HCT116 (cell line): ENCODE data around the gene TLCD3B. TPM values are rescaled to one million over a fixed set of nuclear protein-coding genes. Genes with fewer than 3 reads are reported as not detected.
A peak's percentile ranks its signal among the peaks of the same experiment; 100 is the strongest.

Source experiments
- ATAC-seq: fragments of 200-7000 bp; cut with Tn5 transposase; 2 replicates; pipeline ENCODE4 v1.9.1; 2020; ENCODE audit warnings: mild to moderate bottlenecking, moderate library complexity
- BruUV-seq: library from RNA; stranded (reverse); fragments of 400-500 nt; replicated peaks from 2 replicates; lab custom pipeline; 2021; lab: Mats Ljungman, UMichigan
- CTCF ChIA-PET: fragments of 300-600 bp; sonication (Branson Sonifier 250); formaldehyde crosslinking; loops from one replicate; lab custom pipeline; 2021; ENCODE audit warnings: antibody characterized with exemption; lab: Charles Lee
- POLR2A ChIA-PET: fragments of 300-600, 350-600 bp; sonication (Branson Sonifier 250); formaldehyde crosslinking; loops from one replicate; lab custom pipeline; 2021; ENCODE audit warnings: antibody characterized with exemption; lab: Charles Lee
- RAD21 ChIA-PET, 2 experiments: fragments of 300-600 bp; sonication (Branson Sonifier 250); formaldehyde crosslinking; loops; one replicate each; lab custom pipeline; 2023; ENCODE audit warnings: low total read pairs in 2 of 2; ENCODE audit not compliant: uncharacterized antibody in 2 of 2, unreplicated experiment in 2 of 2, low non-redundant PET in 1 of 2; lab: Charles Lee
- DNase-seq: peaks from one replicate; pipeline ENCODE4 v3.0.0-alpha.2; 2010; ENCODE audit warnings: low read depth, low spot score
- H2AFZ ChIP-seq: fragments of 200-600 bp; shearing (Covaris generic), sonication (generic); 2 replicates; pipeline ENCODE4 v1.6.1; 2017; ENCODE audit warnings: low read depth, mixed run types, mixed read lengths, antibody characterized with exemption, low read length; ENCODE audit not compliant: poor library complexity, severe bottlenecking
- H3K27ac ChIP-seq: 2 replicates; pipeline ENCODE4 v1.5.1; 2012; ENCODE audit warnings: low read depth, low read length
- H3K27me3 ChIP-seq: fragments of 200-600 bp; sonication (generic); 2 replicates; pipeline ENCODE4 v1.6.1; 2016; ENCODE audit warnings: mixed run types, low read length, mixed read lengths; ENCODE audit not compliant: insufficient read depth
- H3K36me3 ChIP-seq, 2 experiments: fragments of 200-500 bp in 1 of 2; fragments of 200-600 bp in 1 of 2; sonication (Bioruptor generic) in 1 of 2; sonication (generic) in 1 of 2; 2 replicates each; pipeline versions ENCODE4 v1.5.1 to v1.6.1; 2014 to 2016; ENCODE audit warnings: low read length in 2 of 2, inconsistent platforms in 1 of 2, mixed read lengths in 1 of 2, mixed run types in 1 of 2; ENCODE audit not compliant: insufficient read depth in 2 of 2, control insufficient read depth in 1 of 2
- H3K4me1 ChIP-seq, 2 experiments: fragments of 200-600 bp in 1 of 2; sonication (generic) in 1 of 2; 2 replicates each; pipeline versions ENCODE4 v1.5.1 to v1.6.1; 2012 to 2017; ENCODE audit warnings: low read length in 2 of 2, inconsistent platforms in 1 of 2, mild to moderate bottlenecking in 1 of 2, mixed read lengths in 1 of 2, mixed run types in 1 of 2, moderate library complexity in 1 of 2; ENCODE audit not compliant: insufficient read depth in 2 of 2, control insufficient read depth in 1 of 2
- H3K4me2 ChIP-seq: fragments of 200-600 bp; sonication (generic); 2 replicates; pipeline ENCODE4 v1.6.1; 2017; ENCODE audit warnings: mixed run types, low read length, mixed read lengths
- H3K4me3 ChIP-seq, 2 experiments: fragments of 200-600 bp in 1 of 2; sonication (generic) in 1 of 2; replicated peaks in 1 of 2; 2 replicates each; pipeline ENCODE4 v1.5.1; 2011 to 2016; ENCODE audit warnings: low read length in 2 of 2, control low read depth in 1 of 2, low read depth in 1 of 2, mild to moderate bottlenecking in 1 of 2, mixed read lengths in 1 of 2, mixed run types in 1 of 2
- H3K79me2 ChIP-seq: fragments of 200-600 bp; sonication (generic); 2 replicates; pipeline ENCODE4 v1.6.1; 2017; ENCODE audit warnings: mild to moderate bottlenecking, mixed run types, low read length, moderate library complexity, mixed read lengths; ENCODE audit not compliant: insufficient read depth
- H3K9ac ChIP-seq: fragments of 200-600 bp; sonication (generic); 2 replicates; pipeline ENCODE4 v1.6.1; 2016; ENCODE audit warnings: low read length, mixed read lengths
- H3K9me2 ChIP-seq: fragments of 200-600 bp; sonication (generic), shearing (Covaris generic); 2 replicates; pipeline ENCODE4 v1.6.1; 2017; ENCODE audit warnings: mixed run types, mild to moderate bottlenecking, moderate library complexity; ENCODE audit not compliant: insufficient read depth
- H3K9me3 ChIP-seq, 2 experiments: fragments of 200-500 bp in 1 of 2; fragments of 200-600 bp in 1 of 2; sonication (Bioruptor generic) in 1 of 2; sonication (generic) in 1 of 2; 2 replicates each; pipeline ENCODE4 v1.6.1; 2014 to 2017; ENCODE audit warnings: low read length in 2 of 2, mixed read lengths in 2 of 2, inconsistent platforms in 1 of 2, low read depth in 1 of 2, mild to moderate bottlenecking in 1 of 2, mixed run types in 1 of 2, moderate library complexity in 1 of 2; ENCODE audit not compliant: control insufficient read depth in 1 of 2, insufficient read depth in 1 of 2
- H4K20me1 ChIP-seq: fragments of 200-600 bp; sonication (generic), shearing (Covaris generic); 2 replicates; pipeline ENCODE4 v1.6.1; 2017; ENCODE audit warnings: mixed run types, mild to moderate bottlenecking, moderate library complexity; ENCODE audit not compliant: insufficient read depth
- CEBPB ChIP-seq: IDR thresholded peaks from 2 replicates; pipeline ENCODE4 v1.6.1; 2012; ENCODE audit warnings: low read depth
- EZH2 ChIP-seq: fragments of 200-600 bp; sonication (generic); IDR thresholded peaks from 2 replicates; pipeline ENCODE4 v1.6.1; 2017; ENCODE audit warnings: antibody characterized with exemption, mixed run types
- POLR2A ChIP-seq: IDR thresholded peaks from 2 replicates; pipeline ENCODE4 v1.7.0; 2011; ENCODE audit warnings: borderline replicate concordance; ENCODE audit not compliant: insufficient read depth, insufficient read length; ENCODE audit errors: extremely low read depth
- POLR2AphosphoS5 ChIP-seq: IDR thresholded peaks from 2 replicates; pipeline ENCODE4 v1.6.1; 2011; ENCODE audit warnings: mild to moderate bottlenecking, low read depth, low read length, moderate library complexity
- SIN3A ChIP-seq: IDR thresholded peaks from 2 replicates; pipeline ENCODE4 v1.6.1; 2012; ENCODE audit warnings: low read depth
- SP1 ChIP-seq: IDR thresholded peaks from 2 replicates; pipeline ENCODE4 v1.6.1; 2012; ENCODE audit warnings: low read depth
- SRF ChIP-seq: IDR thresholded peaks from 2 replicates; pipeline ENCODE4 v1.6.1; 2012; ENCODE audit warnings: low read depth
- YY1 ChIP-seq: IDR thresholded peaks from 2 replicates; pipeline ENCODE4 v1.6.1; 2011; ENCODE audit warnings: low read length, low read depth, moderate library complexity, mild to moderate bottlenecking; ENCODE audit not compliant: insufficient replicate concordance; ENCODE audit errors: extremely low read depth
- ZFX ChIP-seq: fragments of 450-650 bp; IDR thresholded peaks from 2 replicates; pipeline ENCODE4 v1.6.1; 2017
- intact Hi-C: fragments of 100-400 bp; cut with micrococcal nuclease; formaldehyde crosslinking; loops from 2 replicates; pipeline ENCODE4 v1.10.0; 2022
- total RNA-seq: library from RNA; stranded (reverse); gene quantifications from one replicate; pipeline ENCODE4 v1.2.1, GENCODE V29; 2021; ENCODE audit not compliant: unreplicated experiment
- TF ChIP-seq, protein P1 (sequence below): IDR thresholded peaks from 2 replicates; pipeline ENCODE4 v1.6.1; 2012; ENCODE audit warnings: low read depth
- TF ChIP-seq, protein P2 (sequence below): IDR thresholded peaks from 2 replicates; pipeline ENCODE4 v1.6.1; 2012
- TF ChIP-seq, protein P3 (sequence below), 3 experiments: fragments of 200-600 bp in 1 of 3; sonication (generic) in 1 of 3; IDR thresholded peaks in 2 of 3; conservative IDR thresholded peaks in 1 of 3; 2 replicates each; pipeline ENCODE4 v1.5.1; 2012 to 2017; ENCODE audit warnings: low read depth in 2 of 3, low read length in 2 of 3, antibody characterized with exemption in 1 of 3, borderline replicate concordance in 1 of 3, control low read depth in 1 of 3, mild to moderate bottlenecking in 1 of 3, mixed read lengths in 1 of 3, mixed run types in 1 of 3, moderate library complexity in 1 of 3; ENCODE audit not compliant: insufficient read depth in 1 of 3

Gene TLCD3B
- total RNA-seq, 1 experiment from 2014 or later, result 1.0 TPM

DNA sequence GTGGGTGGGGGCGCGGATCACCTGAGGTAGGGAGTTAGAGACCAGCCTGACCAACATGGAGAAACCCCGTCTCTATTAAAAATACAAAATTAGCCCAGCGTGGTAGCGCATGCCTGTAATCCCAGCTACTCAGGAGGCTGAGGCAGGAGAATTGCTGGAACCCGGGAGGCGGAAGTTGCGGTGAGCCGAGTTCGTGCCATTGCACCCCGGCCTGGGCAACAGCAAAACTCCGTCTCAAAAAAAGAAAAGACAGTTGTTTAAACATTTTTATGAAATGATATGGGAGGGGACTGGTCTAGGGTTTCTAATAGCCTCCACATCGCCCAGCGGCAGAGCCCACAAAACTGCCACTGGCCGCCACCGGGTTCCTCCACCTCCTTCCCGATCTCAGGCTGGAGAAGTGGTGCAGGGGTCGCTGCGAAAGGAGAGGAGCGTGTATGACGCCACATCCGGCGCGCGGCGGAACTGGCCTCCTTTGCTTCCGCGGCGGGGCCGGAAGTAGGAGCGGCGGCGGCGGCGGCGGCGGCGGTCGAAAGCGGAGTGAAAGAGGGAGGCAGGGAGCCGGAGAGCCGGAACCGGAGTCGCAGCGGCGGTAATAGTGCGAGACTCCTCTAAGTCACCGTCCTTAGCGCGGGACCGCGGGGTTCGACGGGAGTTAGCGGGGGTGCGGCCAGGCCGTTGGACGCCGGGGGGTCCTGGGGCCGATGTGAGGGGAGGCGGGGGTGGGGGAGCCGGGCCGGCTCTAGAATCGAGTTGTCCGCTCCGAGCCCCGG lies 44.6 kb upstream of the TLCD3B start, which contains the start of gene PPP4C:
Gene PPP4C (plus strand): TSS at position 492 of the 773 bp plus-strand sequence. CDS start 384 bp downstream, outside the sequence.
- H3K9ac ChIP-seq, result peak within 1 kb of the TSS; percentile 97
- ChIA-PET POLR2A (interaction anchor here (0.9 to 2.1 kb wide), 3 partner anchors 10 to 18 kb away, joined by 3 to 12 read pairs (median 3); partner anchors contain the start of gene ALDOA), RAD21 (no interaction called here), CTCF (interaction anchor here (1.3 kb wide), 1 partner anchor 10 kb away, joined by 4 read pairs; the partner anchor contains the start of gene ALDOA)
- no peak within 1 kb of the TSS for H2AFZ ChIP-seq
- no peak; the same call in 1 of the 2 replicates for TF ChIP-seq ZFX
- 0 out of 2 replicates have a peak, but pooled peaks have one; percentile 15 for TF ChIP-seq SP1
- TF ChIP-seq POLR2AphosphoS5, result peak; percentile 99
- peak; percentile 88 for TF ChIP-seq POLR2A
- TF ChIP-seq, protein P1, sequence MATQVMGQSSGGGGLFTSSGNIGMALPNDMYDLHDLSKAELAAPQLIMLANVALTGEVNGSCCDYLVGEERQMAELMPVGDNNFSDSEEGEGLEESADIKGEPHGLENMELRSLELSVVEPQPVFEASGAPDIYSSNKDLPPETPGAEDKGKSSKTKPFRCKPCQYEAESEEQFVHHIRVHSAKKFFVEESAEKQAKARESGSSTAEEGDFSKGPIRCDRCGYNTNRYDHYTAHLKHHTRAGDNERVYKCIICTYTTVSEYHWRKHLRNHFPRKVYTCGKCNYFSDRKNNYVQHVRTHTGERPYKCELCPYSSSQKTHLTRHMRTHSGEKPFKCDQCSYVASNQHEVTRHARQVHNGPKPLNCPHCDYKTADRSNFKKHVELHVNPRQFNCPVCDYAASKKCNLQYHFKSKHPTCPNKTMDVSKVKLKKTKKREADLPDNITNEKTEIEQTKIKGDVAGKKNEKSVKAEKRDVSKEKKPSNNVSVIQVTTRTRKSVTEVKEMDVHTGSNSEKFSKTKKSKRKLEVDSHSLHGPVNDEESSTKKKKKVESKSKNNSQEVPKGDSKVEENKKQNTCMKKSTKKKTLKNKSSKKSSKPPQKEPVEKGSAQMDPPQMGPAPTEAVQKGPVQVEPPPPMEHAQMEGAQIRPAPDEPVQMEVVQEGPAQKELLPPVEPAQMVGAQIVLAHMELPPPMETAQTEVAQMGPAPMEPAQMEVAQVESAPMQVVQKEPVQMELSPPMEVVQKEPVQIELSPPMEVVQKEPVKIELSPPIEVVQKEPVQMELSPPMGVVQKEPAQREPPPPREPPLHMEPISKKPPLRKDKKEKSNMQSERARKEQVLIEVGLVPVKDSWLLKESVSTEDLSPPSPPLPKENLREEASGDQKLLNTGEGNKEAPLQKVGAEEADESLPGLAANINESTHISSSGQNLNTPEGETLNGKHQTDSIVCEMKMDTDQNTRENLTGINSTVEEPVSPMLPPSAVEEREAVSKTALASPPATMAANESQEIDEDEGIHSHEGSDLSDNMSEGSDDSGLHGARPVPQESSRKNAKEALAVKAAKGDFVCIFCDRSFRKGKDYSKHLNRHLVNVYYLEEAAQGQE, result no peak
- TF ChIP-seq YY1, result peak; percentile 68
- TF ChIP-seq, protein P2, sequence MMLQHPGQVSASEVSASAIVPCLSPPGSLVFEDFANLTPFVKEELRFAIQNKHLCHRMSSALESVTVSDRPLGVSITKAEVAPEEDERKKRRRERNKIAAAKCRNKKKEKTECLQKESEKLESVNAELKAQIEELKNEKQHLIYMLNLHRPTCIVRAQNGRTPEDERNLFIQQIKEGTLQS, result no peak
- no peak for TF ChIP-seq EZH2
- no peak; the same call in 1 of the 2 replicates for TF ChIP-seq SRF
- TF ChIP-seq, protein P3, sequence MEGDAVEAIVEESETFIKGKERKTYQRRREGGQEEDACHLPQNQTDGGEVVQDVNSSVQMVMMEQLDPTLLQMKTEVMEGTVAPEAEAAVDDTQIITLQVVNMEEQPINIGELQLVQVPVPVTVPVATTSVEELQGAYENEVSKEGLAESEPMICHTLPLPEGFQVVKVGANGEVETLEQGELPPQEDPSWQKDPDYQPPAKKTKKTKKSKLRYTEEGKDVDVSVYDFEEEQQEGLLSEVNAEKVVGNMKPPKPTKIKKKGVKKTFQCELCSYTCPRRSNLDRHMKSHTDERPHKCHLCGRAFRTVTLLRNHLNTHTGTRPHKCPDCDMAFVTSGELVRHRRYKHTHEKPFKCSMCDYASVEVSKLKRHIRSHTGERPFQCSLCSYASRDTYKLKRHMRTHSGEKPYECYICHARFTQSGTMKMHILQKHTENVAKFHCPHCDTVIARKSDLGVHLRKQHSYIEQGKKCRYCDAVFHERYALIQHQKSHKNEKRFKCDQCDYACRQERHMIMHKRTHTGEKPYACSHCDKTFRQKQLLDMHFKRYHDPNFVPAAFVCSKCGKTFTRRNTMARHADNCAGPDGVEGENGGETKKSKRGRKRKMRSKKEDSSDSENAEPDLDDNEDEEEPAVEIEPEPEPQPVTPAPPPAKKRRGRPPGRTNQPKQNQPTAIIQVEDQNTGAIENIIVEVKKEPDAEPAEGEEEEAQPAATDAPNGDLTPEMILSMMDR (IDR thresholded peaks at IDR 0.05 in 2 of 3, conservative IDR thresholded peaks at IDR 0.05 in 1 of 3; ENCODE audit: borderline replicate concordance in 1 of 3, insufficient read depth in 1 of 3, low read depth in 2 of 3, low read length in 2 of 3), result no peak
- TF ChIP-seq SIN3A, result peak; percentile 75
- TF ChIP-seq CEBPB, result no peak
- H3K27ac ChIP-seq, result peak within 1 kb of the TSS; percentile 80
- H3K4me3 ChIP-seq, result peak within 1 kb of the TSS; percentile 88 to 99
- DNase-seq (peak; percentile 68), ATAC-seq (peak; percentile 86)
- 0 out of 2 replicates have a peak, but pooled peaks cover 9% of the 10 kb centered on the region for H4K20me1 ChIP-seq
- intact Hi-C loops, result no loop called here
- H3K79me2 ChIP-seq, result peaks cover 56% of the 10 kb centered on the region
- no peaks in the 10 kb centered on the region for H3K9me3 ChIP-seq
- BruUV-seq, result TSS peak; percentile 97
- no peaks in the 10 kb centered on the region for H3K27me3 ChIP-seq
- peak within 1 kb of the TSS; percentile 90 for H3K4me2 ChIP-seq
- H3K36me3 ChIP-seq, result peaks cover 17 to 41% of the 10 kb centered on the region in 2 experiments
- H3K9me2 ChIP-seq, result no peaks in the 10 kb centered on the region
- peaks cover 14 to 22% of the 10 kb centered on the region in 2 experiments; a peak in 3 of 4 replicates for H3K4me1 ChIP-seq
